Erythroblast (primary cell): Measurements from ENCODE around the gene TENM4.

ENCODE experiments used
- GATA1 ChIP-seq: IDR thresholded peaks from 2 replicates; pipeline ENCODE4 v1.6.1; 2011; ENCODE audit warnings: low read depth, mild to moderate bottlenecking, control low read depth, low read length, moderate library complexity
- POLR2A ChIP-seq: IDR thresholded peaks from 2 replicates; pipeline ENCODE4 v1.6.1; 2011; ENCODE audit warnings: mild to moderate bottlenecking, low read length

DNA sequence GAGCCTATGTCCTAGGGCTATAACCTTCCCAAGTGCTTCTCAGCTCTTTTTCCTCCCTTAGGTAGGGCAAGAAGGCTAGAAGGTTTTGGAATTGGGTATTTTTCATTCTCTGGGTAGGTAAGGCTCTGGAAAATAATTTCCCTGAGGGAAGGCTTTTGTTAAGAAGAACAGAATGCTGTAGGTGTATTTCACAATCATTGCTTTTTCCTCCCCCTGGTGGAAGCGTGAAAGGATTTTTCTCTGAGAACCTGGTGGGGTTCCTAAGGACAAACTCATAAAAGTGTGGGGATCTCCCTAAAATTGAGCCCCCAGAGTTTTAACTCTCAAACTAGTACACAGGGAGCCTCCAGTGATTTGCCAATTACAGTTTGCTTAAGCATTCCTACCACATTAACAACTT, 825.1 kb downstream of the TENM4 start:
- TF ChIP-seq POLR2A (no peak), GATA1 (no peak)
